ENCODE data around the gene SLC16A13.

SLC16A13 gene

GRCh38 chr17:7014995-7015958 is 20.5 kb upstream of the SLC16A13 start:
- no peak for TF ChIP-seq CTCF (IDR thresholded peaks at IDR 0.05; ENCODE audit: low read depth, low read length)
- DNase-seq (ENCODE audit: extremely low read depth, low read depth): no peak

GRCh38 chr17:7016418-7016817 is 19.4 kb upstream of the SLC16A13 start:
- TF ChIP-seq CTCF (IDR thresholded peaks at IDR 0.05; ENCODE audit: low read depth, low read length): no peak
- no peak for DNase-seq (ENCODE audit: extremely low read depth, low read depth)

GRCh38 chr17:7016886-7017826 is 18.7 kb upstream of the SLC16A13 start:
- no peak for DNase-seq (ENCODE audit: extremely low read depth, low read depth)
- no peak for TF ChIP-seq CTCF (IDR thresholded peaks at IDR 0.05; ENCODE audit: low read depth, low read length)

- TF ChIP-seq CTCF (IDR thresholded peaks at IDR 0.05; ENCODE audit: low read depth, low read length): no peak
- DNase-seq (ENCODE audit: extremely low read depth, low read depth): no peak
These were observed 18.0 kb upstream of the SLC16A13 start for GRCh38 chr17:7017827-7018200.

- DNase-seq (ENCODE audit: extremely low read depth, low read depth): no peak
- TF ChIP-seq CTCF (IDR thresholded peaks at IDR 0.05; ENCODE audit: low read depth, low read length): no peak
These were observed 17.4 kb upstream of the SLC16A13 start for GRCh38 chr17:7018331-7018964.

- no peak for DNase-seq (ENCODE audit: extremely low read depth, low read depth)
- TF ChIP-seq CTCF (IDR thresholded peaks at IDR 0.05; ENCODE audit: low read depth, low read length): no peak
These were observed 16.4 kb upstream of the SLC16A13 start for GRCh38 chr17:7019367-7019766.

Measured in AG09319 (cell line).